22Rv1 (cell line): ENCODE results near the gene GUCA1C.

Source experiments
- H3K27ac ChIP-seq: fragments of 450-650 bp; 2 replicates; pipeline ENCODE4 v1.5.1; 2017
- CTCF ChIP-seq: fragments of 450-650 bp; IDR thresholded peaks from 2 replicates; pipeline ENCODE4 v1.5.1; 2017; ENCODE audit warnings: mild to moderate bottlenecking
- ZFX ChIP-seq: fragments of 450-650 bp; IDR thresholded peaks from 2 replicates; pipeline ENCODE4 v1.6.1; 2017; ENCODE audit warnings: antibody characterized with exemption, borderline replicate concordance

GUCA1C gene

DNA sequence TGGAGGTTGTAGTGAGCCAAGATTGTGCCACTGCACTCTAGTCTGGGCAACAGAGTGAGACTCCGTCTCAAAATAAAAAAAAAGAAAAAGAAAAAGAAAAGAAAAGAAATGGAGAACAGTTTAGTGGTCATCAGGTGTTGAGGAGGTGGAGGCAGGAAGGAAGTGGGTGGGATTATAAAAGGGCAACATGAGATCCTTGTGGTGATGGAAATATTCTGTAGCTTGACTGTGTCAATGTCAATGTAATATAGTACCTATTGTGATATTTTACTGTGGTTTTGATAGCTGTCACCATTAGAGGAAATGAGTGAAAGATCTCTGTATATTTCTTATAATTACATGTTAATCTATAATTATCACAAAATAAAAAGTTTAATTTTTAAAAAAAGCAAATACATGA is 70.3 kb downstream of the GUCA1C start:
- TF ChIP-seq ZFX: no peak
- no peak for TF ChIP-seq CTCF
- no peak overlapping the region for H3K27ac ChIP-seq

DNA sequence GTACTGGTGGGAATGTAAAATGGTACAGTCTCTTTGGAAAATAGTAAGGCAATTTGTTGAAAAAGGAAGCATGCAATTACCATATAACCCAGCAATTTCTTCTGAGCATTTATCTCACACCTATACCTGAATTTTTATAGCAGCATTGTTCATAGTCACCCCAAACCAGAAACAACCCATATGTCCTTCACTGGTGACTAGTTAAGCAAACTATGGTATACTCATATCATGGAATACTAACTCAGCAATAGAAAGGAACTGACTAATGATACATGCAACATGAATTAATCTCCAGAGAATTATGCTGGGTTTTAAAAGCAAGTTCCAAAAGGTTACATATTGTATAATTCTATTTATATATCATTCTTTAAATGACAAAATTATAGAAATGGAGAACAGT is 70.9 kb downstream of the GUCA1C start:
- no peak overlapping the region for H3K27ac ChIP-seq
- TF ChIP-seq ZFX (no peak), CTCF (no peak)

GRCh38 chr3:108879915-108880314 is 73.8 kb downstream of the GUCA1C start:
- no peak overlapping the region for H3K27ac ChIP-seq
- TF ChIP-seq ZFX (no peak), CTCF (no peak)

- TF ChIP-seq CTCF: no peak
- no peak for TF ChIP-seq ZFX
These were observed 75.8 kb downstream of the GUCA1C start for GRCh38 chr3:108877901-108878300.

GRCh38 chr3:108863799-108864135 is 89.9 kb downstream of the GUCA1C start:
- no peak for TF ChIP-seq CTCF
- TF ChIP-seq ZFX: no peak
- H3K27ac ChIP-seq: no peak overlapping the region

More at GRCh38 chr3:108877901-108878300, 75.8 kb downstream of the GUCA1C start:
- no peak overlapping the region for H3K27ac ChIP-seq

DNA sequence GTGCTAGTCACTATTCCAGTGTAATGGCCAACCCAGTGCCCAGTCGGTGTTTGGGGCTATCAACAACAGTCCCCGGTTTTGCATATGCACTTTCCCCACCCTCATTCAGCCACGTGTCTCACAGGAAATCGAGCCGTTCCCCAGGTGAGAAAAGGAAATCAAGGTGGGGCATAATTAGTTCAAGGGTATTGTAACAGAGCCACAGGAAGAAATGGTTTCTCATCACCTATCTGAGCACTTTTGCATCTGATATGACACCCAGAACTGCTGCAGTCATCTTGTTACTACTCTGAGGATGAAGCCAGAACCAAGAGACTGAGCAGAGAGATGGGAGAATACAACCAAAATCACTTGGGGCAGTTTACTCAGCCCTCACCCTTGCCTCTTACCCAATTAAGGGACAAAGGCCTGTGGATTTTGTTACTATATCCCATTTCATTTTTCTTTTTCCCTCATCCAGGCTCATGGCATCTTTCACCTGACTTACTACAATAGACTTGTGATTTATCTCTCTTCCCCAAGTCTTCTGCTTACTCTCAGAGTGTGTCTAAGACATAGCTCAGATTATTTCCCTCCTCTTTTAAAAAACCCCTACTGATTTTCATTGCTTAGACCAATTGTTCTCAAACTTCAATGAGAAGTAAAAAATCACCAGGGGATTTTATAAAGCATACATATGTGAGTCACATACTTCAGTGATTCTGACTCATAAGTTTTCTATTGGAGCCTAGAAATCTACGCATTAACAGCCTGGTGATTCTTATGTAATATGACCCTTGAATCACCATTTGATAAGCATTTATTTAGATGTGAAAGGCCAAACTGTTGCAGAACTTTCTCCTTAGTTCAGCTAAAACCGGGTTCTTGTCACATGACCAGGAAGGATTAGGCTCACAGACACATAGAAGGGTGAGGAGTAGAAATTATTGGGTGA is 90.5 kb downstream of the GUCA1C start:
- no peak overlapping the region for H3K27ac ChIP-seq
- no peak for TF ChIP-seq CTCF
- TF ChIP-seq ZFX: no peak

DNA sequence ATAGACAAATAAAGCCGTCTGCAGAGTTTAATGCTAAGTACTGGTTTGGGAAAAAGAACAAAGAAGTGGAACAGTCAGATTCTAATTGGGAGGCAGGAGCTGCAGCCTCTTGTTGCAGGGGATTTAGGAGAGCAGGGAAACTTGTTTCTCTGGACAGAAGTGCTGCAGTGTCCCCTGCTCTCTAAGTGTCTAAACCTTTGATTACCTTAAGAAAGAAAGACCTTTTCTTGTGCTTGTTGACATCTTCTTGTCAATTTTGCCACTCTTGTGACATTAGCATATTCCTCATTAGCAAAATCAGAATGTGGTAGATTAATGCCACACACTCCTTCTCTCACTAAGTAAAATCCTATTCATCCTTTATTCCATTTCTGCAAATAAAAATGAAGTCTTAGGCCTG is 92.3 kb downstream of the GUCA1C start:
- H3K27ac ChIP-seq: no peak overlapping the region
- TF ChIP-seq ZFX (no peak), CTCF (no peak)
